ENCODE results near the gene PKIG. TPM values are rescaled to one million over a fixed set of nuclear protein-coding genes. Genes with fewer than 3 reads are reported as not detected.

Gene PKIG
- total and polyA plus RNA-seq, 9 of the 15 experiments (the other 6 are each of a cell fraction or from before 2014, with no cell fraction given): 0.13 to 7.0 (median 4.7) TPM

DNA sequence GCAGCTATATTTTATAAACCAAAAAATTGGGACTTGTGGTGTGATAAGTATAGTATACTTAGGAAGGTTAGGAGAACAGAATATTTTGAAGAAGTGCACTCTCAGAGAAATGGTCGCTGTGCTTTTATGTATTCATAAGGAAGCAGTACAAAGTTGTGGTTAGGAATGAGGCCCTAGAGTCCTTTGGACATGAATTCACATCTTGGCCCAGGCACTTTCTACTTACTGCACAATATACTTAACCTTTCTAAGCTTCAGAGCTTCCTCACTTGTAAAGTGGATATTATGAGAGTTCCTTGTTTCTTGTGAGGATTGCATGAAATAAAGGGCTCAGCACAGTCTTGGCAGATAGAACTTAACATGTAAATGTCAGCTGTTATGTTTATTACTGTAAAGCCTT, 39.5 kb upstream of the PKIG start:
- CTCF ChIA-PET (ENCODE audit: low intra/inter-chr PET ratio): no interaction called here
- DNase-seq (ENCODE audit: extremely low read depth in 1 of 4, low spot score in 3 of 4) (no peak), ATAC-seq (no peak), FAIRE-seq (no peak)
- H3K27me3 ChIP-seq (ENCODE audit: control insufficient read depth in 2 of 2, insufficient read depth in 2 of 2, low read length in 2 of 2): no peaks in the 10 kb centered on the region
- POLR2A ChIA-PET: interaction anchor here (0.6 kb wide), 1 partner anchor 41 kb away, joined by 3 read pairs; no protein-coding TSS in a partner anchor
- H3K9me3 ChIP-seq (replicated peaks; ENCODE audit: control insufficient read depth, insufficient read depth, low read depth, low read length): no peaks in the 10 kb centered on the region
- H2AFZ ChIP-seq (ENCODE audit: low read depth, low read length): no peak overlapping the region
- in situ Hi-C loops (cut with MboI): no loop called here
- no peaks in the 10 kb centered on the region for H3K79me2 ChIP-seq (ENCODE audit: control insufficient read depth, insufficient read depth, low read length)
- no peaks in the 10 kb centered on the region for H4K20me1 ChIP-seq (replicated peaks; ENCODE audit: control insufficient read depth, insufficient read depth, low read length)
- 53% methylated on average over 1 of the region's 1 CpG for WGBS (ENCODE audit: insufficient coverage, low coverage, missing lambda C conversion rate)
- TF ChIP-seq, protein P1, sequence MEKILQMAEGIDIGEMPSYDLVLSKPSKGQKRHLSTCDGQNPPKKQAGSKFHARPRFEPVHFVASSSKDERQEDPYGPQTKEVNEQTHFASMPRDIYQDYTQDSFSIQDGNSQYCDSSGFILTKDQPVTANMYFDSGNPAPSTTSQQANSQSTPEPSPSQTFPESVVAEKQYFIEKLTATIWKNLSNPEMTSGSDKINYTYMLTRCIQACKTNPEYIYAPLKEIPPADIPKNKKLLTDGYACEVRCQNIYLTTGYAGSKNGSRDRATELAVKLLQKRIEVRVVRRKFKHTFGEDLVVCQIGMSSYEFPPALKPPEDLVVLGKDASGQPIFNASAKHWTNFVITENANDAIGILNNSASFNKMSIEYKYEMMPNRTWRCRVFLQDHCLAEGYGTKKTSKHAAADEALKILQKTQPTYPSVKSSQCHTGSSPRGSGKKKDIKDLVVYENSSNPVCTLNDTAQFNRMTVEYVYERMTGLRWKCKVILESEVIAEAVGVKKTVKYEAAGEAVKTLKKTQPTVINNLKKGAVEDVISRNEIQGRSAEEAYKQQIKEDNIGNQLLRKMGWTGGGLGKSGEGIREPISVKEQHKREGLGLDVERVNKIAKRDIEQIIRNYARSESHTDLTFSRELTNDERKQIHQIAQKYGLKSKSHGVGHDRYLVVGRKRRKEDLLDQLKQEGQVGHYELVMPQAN (IDR thresholded peaks at IDR 0.05; ENCODE audit: borderline replicate concordance): no peak
- TF ChIP-seq MEF2A (IDR thresholded peaks at IDR 0.05; ENCODE audit: control insufficient read depth, low read depth, low read length) (no peak), TOE1 (IDR thresholded peaks at IDR 0.05; ENCODE audit: borderline replicate concordance) (no peak), TOE1 (CRISPR knock-in tag; IDR thresholded peaks at IDR 0.05; ENCODE audit: borderline replicate concordance, low read depth) (no peak), SP1 (CRISPR knock-in tag; IDR thresholded peaks at IDR 0.05) (no peak), MEF2D (tag; conservative IDR thresholded peaks at IDR 0.05; ENCODE audit: low read depth) (no peak), SMAD2 (IDR thresholded peaks at IDR 0.05; ENCODE audit: low read depth, low read length) (no peak), GTF2B (IDR thresholded peaks at IDR 0.05; ENCODE audit: extremely low read depth, insufficient read length) (no peak), ZNF24 (IDR thresholded peaks at IDR 0.05) (no peak), JUND (IDR thresholded peaks at IDR 0.05; ENCODE audit: borderline replicate concordance, low read depth, low read length) (no peak), JUND (tag; IDR thresholded peaks at IDR 0.05; ENCODE audit: borderline replicate concordance, low read depth, low read length) (no peak), PYGO2 (tag; IDR thresholded peaks at IDR 0.05) (no peak), ZNF717 (CRISPR knock-in tag; IDR thresholded peaks at IDR 0.05) (no peak)
- TF ChIP-seq, protein P2, sequence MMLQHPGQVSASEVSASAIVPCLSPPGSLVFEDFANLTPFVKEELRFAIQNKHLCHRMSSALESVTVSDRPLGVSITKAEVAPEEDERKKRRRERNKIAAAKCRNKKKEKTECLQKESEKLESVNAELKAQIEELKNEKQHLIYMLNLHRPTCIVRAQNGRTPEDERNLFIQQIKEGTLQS (IDR thresholded peaks at IDR 0.05): no peak
- TF ChIP-seq, protein P2 (CRISPR knock-in tag; conservative IDR thresholded peaks at IDR 0.05): no peak
- H3K36me3 ChIP-seq (ENCODE audit: control insufficient read depth, insufficient read depth, low read length): no peaks in the 10 kb centered on the region
- no peak overlapping the region for H3K4me3 ChIP-seq
- no peak overlapping the region for H3K9ac ChIP-seq (ENCODE audit: insufficient read depth in 1 of 2, low read depth in 2 of 2, low read length in 2 of 2)
- no peak overlapping the region for H3K27ac ChIP-seq (ENCODE audit: extremely low read depth, low read depth, low read length)
- no peak overlapping the region for H3K4me2 ChIP-seq (ENCODE audit: insufficient read depth, low read length)
- intact Hi-C loops (cut with micrococcal nuclease): no loop called here
- peaks cover 3 to 14% of the 10 kb centered on the region in 2 experiments; a peak in 3 of 5 replicates for H3K4me1 ChIP-seq (replicated peaks in 1 of 2; ENCODE audit: control insufficient read depth in 2 of 2, insufficient read depth in 2 of 2, low read length in 2 of 2)
- BruUV-seq (replicated peaks): no TSS peak
- no peaks in the 10 kb centered on the region for H3K9me1 ChIP-seq (ENCODE audit: control insufficient read depth, insufficient read depth, low read length)

Data from K562 (cell line).